Measurements from ENCODE around the gene DBNDD1.
"Not testable (repeated sequence)": the region's sequence is repeated elsewhere in the genome, so short reads cannot be mapped to it uniquely, and the experiment has no call there.

The DBNDD1 gene

DNA sequence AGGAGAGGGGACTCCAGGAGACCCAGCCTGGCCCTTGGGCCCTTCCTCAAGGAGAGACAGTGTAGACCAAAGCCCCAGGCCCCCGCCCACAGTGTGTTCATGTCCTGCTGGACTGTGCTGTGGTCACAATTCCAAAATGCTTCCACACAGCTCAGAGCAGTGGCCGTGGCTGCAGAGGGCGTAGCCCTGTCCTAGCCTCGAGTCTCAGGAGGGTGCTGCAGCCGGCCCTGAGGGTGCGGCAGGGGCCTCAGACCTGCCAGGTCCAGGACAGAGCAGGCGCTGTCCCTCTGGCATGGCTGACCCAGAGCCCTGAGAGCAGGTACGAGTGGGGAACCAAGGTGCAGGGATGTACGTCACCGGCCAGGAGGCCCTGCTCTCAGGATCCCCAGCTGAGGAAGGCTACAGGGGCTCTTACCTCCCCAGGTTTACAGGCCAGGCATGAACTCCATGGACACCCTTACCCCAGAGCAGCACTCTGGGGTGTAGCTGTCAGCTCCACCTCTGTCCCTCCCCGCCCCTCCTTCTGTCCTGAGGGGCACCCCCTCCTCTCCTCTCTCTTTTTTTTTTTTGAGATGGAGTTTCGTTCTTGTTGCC lies 7.3 kb downstream of the DBNDD1 start:
- no peak for DNase-seq (ENCODE audit: low read depth, low spot score)

DNA sequence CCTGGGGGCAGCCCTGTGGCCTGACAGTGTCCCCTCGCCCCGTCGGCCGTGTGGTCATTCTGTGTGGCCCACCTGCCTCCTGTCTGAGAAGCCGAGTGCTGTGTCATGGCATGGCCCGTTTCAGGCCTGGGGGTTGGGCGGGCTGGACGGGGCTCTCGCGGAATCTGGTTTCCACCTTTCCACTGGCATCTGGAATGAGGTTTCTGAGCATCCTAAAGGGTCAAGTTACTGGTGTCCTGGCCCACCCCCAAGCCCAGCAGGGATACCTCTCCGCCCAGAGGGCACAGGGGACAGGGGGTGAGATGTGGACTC lies 7.8 kb downstream of the DBNDD1 start:
- DNase-seq (ENCODE audit: low read depth, low spot score) = no peak

DNA sequence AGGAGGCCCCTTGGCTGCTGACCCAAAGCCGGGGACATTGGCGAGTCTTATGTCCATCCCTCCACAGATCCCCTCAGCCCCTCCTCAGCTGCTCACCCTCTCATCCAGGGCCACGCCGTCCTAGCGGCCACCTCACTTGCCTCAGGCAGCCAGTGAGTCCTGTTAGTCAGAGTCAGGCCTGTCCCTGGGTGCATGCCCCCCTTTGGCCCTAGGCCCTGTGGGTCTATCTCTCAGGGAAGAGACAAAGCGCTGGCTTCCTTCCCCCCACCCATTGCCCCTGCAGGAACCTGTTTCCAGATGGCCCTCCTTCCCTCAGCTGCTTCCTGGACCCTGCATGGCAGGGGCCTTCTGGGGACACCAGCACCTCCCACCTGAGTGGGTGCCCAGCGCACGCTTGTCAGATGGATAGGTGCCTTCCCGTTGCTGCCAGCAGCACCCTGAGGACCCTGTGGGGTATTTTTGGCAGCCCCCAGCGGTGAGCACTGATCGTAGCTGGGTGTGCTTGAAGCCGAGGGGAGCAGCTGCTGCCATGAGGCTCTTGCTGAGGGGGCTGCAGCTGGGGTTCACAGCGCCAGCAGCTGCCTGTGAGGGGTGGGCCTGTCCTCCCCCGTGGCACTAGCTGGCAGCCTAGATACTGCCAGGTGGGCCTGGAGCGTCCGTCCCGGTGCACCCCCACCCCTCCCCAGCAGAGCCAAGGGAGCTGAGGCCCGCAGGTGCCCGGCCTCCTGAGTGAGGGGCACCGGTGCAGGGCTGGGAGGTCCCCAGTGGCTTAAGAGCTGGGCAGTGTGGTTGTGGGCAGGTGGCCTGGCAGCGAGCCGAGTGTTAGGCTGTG lies 8.4 kb downstream of the DBNDD1 start:
- no peak for DNase-seq (ENCODE audit: low read depth, low spot score)

DNA sequence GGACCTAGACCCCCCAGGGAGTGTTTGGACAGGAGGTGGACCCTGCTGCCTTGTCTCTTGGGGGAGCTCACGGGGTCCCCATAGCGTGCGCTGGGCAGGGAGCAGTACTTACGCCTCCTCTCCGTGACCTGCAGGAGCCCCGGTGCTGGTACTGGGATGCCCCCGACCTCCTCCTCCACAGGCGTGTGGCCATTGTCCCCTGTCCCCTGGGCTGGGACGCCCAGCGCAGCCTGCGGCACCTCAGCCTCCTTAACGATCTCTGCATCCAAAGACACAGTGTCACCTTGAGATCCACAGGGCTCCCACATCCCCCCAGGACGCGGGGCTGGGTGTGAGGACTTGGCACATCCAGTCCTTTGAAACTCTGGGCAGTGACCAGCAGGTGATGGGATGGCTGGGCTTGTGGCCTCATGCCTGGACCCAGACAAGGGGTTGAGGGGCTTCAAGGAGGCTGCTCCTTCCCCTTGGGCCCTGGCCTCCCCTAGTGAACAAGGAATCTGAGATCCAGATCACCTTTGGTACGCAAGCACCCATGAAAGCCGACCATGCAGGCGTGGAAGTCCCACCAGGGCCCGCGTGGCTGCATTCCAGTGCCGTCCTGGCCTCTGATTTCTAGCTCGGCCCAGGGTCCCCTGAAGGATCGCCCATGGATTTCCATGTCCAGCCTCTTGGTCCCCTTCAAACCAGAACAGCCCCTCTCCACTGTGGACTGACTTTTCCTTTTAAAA lies 9.9 kb downstream of the DBNDD1 start:
- no peak for DNase-seq (ENCODE audit: low read depth, low spot score)

DNA sequence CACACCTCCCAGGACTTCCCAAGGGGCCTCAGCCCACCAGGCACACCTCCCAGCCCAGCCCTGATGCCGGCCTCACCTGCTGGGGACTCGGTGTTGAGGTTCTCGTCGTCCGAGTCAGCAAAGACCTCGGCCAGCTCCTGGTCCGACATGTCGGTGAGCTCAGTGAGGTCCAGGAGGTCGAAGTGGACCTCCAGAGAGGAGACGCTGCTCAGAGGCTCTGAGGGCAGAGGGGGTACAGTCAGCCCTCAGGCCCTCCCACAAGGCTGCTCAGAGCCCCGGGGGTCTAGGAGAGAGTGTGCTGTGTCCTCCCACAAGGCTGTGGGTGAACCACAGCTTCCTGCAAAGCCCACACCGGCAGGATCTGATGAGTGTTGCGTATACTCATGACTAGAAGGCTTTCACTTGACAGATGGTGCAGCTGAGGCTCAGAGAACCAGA lies 10.5 kb downstream of the DBNDD1 start:
- peak; percentile 44 for DNase-seq (ENCODE audit: low read depth, low spot score)

DNA sequence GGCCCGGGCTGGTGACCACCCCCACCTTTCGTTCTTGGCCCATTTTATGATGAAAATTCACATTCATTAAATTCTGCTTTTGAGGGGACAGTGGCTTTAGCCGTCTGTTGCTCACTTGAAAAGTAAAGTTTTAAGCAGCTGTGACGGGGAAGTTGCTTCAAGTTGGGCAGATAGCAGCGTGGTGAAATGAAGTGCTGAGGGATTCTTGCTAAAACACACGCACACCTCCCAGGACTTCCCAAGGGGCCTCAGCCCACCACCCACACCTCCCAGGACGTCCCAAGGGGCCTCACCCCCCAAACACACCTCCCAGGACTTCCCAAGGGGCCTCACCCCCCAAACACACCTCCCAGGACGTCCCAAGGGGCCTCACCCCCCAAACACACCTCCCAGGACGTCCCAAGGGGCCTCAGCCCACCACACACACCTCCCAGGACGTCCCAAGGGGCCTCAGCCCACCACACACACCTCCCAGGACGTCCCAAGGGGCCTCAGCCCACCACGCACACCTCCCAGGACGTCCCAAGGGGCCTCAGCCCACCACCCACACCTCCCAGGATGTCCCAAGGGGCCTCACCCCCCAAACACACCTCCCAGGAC lies 11.5 kb downstream of the DBNDD1 start:
- DNase-seq (ENCODE audit: low read depth, low spot score) = not testable (repeated sequence)

DNA sequence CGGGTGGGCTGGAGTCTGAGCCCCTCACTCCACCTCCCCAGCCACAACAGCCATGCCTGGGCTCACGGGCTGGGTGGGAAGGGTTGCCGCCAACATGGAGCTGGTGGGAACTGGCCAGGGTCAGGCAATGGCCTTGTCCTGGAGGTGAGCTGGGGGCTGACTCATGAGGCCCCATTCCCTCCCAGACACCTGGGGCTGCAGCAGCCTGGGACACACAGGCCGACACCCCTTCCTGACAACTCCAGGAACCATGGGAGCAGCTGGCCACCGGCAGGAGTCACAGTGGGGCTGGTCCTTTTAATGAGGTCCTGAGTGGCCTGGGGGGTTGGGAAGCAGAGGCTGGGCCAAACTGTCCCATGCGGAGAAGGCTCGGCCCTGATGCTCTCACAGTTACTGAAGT lies 12.2 kb downstream of the DBNDD1 start:
- DNase-seq (ENCODE audit: low read depth, low spot score) = no peak

DNA sequence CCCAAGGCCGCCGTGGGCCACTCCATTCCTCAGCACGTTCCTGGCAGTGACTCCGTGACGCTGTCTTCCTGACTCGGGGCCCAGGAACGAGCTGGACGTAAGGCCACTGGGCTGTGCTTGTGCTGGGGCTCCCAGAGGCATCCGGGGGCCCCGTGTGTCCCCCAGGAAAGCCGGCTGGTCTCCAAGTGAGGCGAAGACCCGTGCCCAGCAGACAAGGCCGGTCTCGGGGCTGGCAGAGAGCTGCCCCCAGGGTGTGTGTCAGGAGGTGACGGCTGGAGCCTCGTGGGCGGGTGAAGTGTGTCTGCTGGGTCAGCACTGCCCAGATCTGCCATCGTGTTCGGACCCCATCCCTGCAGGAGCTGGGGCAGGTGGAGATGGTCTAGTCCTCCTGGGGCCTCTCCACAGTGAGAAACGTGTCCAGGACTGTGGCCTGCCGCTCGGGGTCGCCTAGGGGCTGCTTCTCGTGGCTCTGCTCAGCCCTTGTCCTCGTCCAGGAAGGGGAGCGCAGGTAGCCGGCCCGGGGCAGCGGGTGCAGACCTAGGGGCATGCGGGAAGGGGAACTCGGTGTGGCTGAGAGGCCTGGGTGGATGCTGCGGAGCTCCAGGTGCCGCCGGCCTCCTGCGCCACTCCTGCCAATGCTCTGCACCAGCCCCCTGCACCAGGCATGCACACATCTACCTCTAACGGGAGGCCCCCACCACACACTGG lies 13.1 kb downstream of the DBNDD1 start:
- DNase-seq (ENCODE audit: low read depth, low spot score) = no peak

DNA sequence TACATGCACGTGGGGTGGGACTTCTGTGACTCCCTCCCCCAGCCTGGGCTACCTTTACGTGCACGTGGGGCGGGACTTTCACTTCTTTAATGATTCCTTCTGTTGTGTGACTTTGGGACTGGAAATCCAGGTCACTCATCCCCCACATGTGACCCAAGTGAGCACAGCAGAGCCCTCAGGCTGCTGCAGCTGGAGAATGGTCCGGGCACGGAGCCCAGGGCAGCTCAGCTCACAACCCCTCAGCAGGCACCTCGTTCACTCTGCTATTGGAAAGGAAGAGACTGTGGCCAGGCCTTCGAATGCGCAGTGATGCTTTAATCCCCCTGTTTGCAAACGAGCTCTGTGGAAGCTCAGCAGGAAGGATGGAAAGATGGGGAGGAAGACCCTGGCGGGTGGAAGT lies 14.7 kb downstream of the DBNDD1 start:
- no peak for DNase-seq (ENCODE audit: low read depth, low spot score)

DNA sequence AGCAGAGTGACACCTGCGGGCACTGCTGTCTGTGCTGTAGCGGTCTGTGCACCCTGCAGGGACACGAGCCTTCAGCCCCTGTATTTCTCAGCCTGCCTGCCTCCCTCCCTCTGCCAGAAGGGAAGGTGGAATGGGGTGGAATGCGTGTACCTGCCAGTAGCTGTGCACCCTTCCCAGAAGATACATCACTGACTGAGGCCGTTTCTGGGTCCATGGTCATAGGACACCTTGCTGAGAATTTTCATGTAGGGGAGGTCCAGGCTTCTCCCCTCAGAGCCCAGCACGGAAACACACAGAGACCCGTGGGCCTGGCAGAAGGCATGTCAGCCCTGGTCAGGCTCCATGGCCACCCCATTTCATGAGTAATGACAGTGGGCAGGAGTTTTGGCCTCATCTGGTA lies 16.5 kb downstream of the DBNDD1 start:
- DNase-seq (ENCODE audit: low read depth, low spot score) = no peak

DNA sequence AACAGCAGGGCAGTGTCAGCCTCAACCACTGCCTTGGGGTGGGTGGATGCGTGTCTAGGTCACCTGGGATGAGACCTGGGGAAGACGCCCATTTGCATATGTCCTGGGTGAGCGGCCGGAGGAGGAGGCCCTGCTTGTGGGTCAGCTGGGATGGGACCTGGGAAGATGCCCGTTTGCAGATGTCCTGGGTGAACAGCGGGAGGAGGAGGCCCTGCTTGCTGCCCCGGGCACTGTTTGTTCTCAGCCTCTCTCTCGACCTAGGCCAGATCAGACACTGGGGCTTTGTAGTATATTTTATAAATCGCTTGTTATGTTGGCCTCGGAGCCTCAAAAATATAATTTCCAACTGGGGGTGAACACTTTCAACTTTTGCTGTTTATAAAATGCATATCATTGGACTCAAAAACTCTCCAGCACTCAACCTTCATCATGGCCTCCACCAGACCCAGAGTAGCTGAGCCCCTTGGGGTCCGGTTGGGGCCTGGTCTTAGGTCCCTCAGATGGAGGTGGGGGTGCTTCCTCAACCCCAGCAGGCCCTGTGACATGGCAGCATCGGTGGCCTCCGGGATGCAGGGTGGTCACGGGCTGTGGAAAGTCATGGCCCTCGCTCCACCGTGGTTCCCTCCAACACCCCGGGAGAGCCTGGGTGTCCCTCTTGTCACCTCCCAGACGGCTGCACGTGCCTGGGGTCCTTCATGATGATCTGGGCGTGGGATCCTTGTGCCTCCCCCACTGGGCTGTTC lies 17.3 kb downstream of the DBNDD1 start:
- DNase-seq (ENCODE audit: low read depth, low spot score) = no peak

DNA sequence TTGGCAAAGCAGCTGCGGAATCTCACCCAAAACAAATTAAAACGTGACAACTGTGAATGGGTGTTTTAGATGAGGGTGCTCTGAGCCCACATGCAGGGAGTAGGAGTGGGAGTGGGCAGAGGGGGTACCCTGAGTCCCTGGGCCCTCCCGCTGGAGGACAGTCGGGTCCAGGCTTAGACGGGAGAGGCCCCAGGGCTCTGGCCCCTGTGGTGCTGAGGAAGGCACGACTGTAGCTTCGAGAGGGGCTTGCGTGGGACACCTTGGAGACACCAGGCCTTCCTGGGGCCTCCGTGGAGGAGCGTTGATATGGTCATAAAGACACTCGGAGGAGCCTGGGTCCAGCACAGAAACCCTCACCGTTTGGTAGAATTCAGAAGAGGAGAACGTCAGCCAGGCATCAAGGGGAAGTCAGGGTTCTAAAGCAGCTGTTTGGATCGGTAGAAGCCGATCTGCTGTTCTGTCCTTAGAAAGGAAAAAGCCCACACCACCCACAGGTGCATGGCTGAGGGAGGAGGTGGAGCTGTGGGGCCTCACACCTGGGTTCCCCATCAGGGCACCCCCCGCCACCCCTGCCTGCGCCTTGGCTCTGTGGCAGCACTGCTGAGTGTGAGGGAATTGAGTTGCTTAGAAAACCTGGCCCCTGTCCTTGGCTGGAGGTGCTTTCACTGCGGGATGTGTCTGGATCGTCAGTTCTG lies 18.4 kb downstream of the DBNDD1 start:
- no peak for DNase-seq (ENCODE audit: low read depth, low spot score)

DNA sequence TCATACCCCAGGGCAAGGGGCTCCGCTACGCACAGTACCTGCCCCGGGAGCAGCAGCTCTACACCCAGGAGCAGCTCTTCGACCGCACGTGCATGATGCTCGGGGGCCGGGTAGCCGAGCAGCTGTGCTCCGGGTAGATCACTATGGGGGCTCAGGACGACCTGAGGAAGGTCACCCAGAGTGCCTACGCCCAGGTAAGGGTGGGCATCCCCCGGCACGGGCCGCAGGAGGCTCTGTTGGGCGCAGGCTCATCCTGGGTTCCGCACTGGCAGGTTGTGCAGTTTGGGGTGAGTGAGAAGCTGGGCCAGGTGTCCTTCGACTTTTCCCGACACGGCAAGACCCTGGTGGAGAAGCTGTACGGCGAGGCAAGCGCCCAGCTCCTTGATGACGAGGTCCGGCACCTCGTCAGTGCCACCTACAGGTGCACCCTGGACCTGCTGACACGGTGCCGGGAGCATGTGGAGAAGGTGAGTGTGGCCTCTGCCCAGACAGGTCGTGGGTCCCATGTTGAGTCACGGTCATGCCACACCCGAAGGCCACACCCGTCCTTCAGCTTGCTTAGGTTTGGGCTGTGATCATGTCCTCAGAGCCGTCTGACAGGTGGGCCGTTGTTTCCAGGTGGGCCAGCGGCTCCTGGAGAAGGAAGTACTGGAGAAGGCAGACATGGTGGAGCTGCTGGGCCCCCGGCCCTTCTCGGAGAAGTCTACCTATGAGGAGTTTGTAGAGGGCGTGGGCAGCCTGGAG lies 19.3 kb downstream of the DBNDD1 start:
- DNase-seq (ENCODE audit: low read depth, low spot score) = no peak

DNA sequence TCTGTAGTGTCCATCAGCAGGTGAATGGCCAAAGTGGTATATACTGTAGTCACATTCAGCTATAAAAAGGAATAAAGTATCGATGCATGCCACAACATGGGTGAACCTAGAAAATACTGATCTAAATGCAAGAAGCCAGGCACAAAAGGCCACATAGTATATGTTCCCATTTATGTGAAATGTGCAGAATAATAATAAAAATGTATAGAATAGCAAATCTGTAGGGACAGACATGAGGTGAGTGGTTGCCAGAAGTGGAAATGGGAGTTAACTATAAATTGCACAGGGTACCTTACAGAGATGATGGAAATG lies 23.1 kb downstream of the DBNDD1 start:
- no peak for DNase-seq (ENCODE audit: low read depth, low spot score)

DNA sequence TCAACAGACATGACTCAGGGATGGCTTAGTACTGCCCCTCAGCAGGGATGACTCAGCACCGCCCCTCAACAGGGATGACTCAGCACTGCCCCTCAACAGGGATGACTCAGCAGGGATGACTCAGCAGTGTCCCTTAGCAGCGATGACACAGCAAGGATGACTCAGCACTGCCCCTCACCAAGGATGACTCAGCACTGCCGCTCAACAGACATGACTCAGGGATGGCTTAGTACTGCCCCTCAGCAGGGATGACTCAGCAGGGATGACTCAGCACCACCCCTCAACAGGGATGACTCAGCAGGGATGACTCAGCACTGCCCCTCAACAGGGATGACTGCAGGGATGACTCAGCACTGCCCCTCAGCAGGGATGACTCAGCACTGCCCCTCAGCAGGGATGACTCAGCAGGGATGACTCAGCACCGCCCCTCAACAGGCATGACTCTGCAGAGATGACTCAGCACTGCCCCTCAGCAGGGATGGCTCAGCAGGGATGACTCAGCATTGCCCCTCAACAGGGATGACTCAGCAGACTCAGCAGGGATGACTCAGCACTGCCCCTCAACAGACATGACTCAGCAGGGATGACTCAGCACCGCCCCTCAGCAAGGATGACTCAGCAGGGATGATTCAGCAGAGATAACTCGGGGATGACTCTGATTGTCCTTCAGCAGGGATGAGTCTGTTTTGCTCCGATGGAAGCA lies 23.6 kb downstream of the DBNDD1 start:
- not testable (repeated sequence) for DNase-seq (ENCODE audit: low read depth, low spot score)

DNA sequence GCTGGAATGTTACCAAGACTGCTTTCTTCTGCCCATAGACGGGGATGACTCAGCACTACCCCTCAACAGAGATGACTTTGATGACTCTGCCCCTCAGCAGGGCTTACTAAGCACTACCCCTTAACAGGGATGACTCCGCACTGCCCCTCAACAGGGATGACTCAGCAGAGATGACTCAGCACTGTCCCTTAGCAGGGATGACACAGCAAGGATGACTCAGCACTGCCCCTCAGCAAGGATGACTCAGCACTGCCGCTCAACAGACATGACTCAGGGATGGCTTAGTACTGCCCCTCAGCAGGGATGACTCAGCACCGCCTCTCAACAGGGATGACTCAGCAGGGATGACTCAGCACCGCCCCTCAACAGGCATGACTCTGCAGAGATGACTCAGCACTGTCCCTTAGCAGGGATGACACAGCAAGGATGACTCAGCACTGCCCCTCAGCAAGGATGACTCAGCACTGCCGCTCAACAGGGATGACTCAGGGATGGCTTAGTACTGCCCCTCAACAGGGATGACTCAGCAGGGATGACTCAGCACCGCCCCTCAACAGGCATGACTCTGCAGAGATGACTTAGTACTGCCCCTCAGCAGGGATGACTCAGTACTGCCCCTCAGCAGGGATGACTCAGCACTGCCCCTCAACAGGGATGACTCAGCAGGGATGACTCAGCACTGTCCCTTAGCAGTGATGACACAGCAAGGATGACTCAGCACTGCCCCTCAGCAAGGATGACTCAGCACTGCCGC lies 24.4 kb downstream of the DBNDD1 start:
- not testable (repeated sequence) for DNase-seq (ENCODE audit: low read depth, low spot score)

DNA sequence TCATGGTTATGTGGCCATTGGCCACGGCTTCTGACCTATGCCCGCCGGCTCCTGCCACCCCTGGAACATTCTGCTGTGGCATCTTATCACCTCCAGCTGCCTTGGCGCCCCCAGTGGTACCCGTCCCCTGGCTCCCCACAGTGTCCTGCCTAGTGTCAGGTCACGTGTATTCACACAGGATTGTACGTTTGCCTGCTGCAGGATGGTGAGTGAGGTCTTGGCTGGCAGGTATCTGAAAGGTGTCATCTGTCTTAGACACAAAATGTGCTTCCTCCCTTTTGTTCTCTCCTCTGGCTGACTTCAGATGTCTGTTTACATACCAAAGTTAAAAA lies 24.9 kb downstream of the DBNDD1 start:
- DNase-seq (ENCODE audit: low read depth, low spot score) = no peak

DNA sequence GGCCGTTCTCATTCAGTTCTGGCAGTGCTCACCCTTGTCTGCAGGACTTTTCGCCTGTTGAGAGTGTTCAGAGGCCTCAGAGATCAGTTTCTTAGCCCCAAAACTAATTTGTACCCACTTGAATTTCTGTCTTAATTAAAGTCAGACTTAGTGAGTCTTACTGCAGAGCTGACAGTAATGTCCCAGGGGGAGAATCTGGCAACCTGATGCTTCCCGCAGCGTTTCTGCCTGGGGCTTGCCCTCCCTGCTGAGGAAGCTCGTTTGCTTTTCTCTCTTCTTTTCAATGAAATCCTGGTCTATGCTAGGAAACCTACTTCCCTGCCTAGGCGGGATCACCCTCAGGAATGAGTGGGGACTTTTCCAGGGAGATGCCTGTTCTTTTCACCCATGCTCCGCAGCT lies 25.3 kb downstream of the DBNDD1 start:
- DNase-seq (ENCODE audit: low read depth, low spot score) = no peak

DNA sequence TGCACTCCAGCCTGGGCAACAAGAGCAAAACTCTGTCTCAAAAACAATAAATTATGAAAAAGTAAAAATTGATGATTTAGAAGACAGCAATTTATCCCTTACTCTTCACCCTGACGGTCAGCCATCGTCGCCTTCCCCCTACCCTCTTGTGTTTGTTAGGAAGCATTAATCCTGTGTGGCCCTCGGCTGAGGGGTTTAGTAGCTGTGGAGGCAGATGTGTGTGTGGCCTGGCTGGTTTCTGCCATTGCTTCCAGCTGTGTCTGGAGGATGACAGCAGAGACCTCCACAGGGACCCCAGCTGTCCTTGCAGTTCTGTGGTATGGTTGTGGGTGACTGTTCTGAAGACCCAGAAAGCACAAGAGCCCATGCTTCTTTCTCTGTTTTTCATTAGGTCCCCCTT lies 25.9 kb downstream of the DBNDD1 start:
- DNase-seq (ENCODE audit: low read depth, low spot score) = no peak

All from activated naive CD8-positive, alpha-beta T cell treated with anti-CD3 and anti-CD28 coated beads, Interleukin-2, amount 50 U/mL, for 16 hours (primary cell).